K562 (cell line): ENCODE results near the gene CNKSR3. TPM values are rescaled to one million over a fixed set of nuclear protein-coding genes. Genes with fewer than 3 reads are reported as not detected.

Experiments used
- ATAC-seq: fragments of 200-7000 bp; cut with Tn5 transposase; 3 replicates; pipeline ENCODE4 v1.9.1; 2020; ENCODE audit warnings: moderate library complexity
- BruUV-seq: library from RNA; stranded (reverse); fragments of 400-500 nt; replicated peaks from 2 replicates; lab custom pipeline; 2021; lab: Mats Ljungman, UMichigan
- CTCF ChIA-PET: fragments of 300-600 bp; formaldehyde crosslinking; extraction: SDS; loops from one replicate; lab custom pipeline; 2021; ENCODE audit warnings: low intra/inter-chr PET ratio; lab: Yijun Ruan, JAX
- POLR2A ChIA-PET: fragments of 300-600, 350-650 bp; sonication (Branson Sonifier 250); formaldehyde crosslinking; extraction: SDS; loops from one replicate; lab custom pipeline; 2021; ENCODE audit warnings: antibody characterized with exemption, inconsistent platforms; lab: Yijun Ruan, JAX
- DNase-seq, 4 experiments: peaks; one replicate each; pipeline versions ENCODE4 v3.0.0 to v3.0.0-alpha.2; 2011 to 2018; ENCODE audit warnings: low spot score in 3 of 4, mixed read lengths in 3 of 4; ENCODE audit errors: extremely low read depth in 1 of 4
- FAIRE-seq: peaks from 2 replicates; lab custom pipeline; 2011; peaks lifted over from hg19 to GRCh38; lab: Jason Lieb, UNC
- H2AFZ ChIP-seq: 2 replicates; pipeline ENCODE4 v1.6.0; 2011; ENCODE audit warnings: low read depth, low read length, control low read depth, inconsistent platforms
- H3K27ac ChIP-seq: fragments of 200-600 bp; 3 replicates; pipeline ENCODE4 v1.8.0; 2011; ENCODE audit warnings: low read depth, mild to moderate bottlenecking, control low read depth, inconsistent platforms, low read length, moderate library complexity, mixed read lengths; ENCODE audit errors: extremely low read depth
- H3K27me3 ChIP-seq, 2 experiments: fragments of 300-600 bp in 1 of 2; 2 replicates in 1 of 2; 3 replicates in 1 of 2; pipeline versions ENCODE4 v1.6.0 to v1.8.0; 2011; ENCODE audit warnings: inconsistent platforms in 2 of 2, low read length in 2 of 2, mild to moderate bottlenecking in 1 of 2, mixed read lengths in 1 of 2, moderate library complexity in 1 of 2; ENCODE audit not compliant: control insufficient read depth in 2 of 2, insufficient read depth in 2 of 2
- H3K36me3 ChIP-seq: fragments of 300-600 bp; 3 replicates; pipeline ENCODE4 v1.8.0; 2011; ENCODE audit warnings: mild to moderate bottlenecking, low read length, inconsistent platforms; ENCODE audit not compliant: control insufficient read depth, insufficient read depth
- H3K4me1 ChIP-seq, 2 experiments: fragments of 200-600 bp in 1 of 2; replicated peaks in 1 of 2; 2 replicates in 1 of 2; 3 replicates in 1 of 2; pipeline versions ENCODE4 v1.5.1 to v1.8.0; 2011; ENCODE audit warnings: inconsistent platforms in 2 of 2, low read length in 2 of 2, mild to moderate bottlenecking in 1 of 2, mixed read lengths in 1 of 2, moderate library complexity in 1 of 2; ENCODE audit not compliant: control insufficient read depth in 2 of 2, insufficient read depth in 2 of 2
- H3K4me2 ChIP-seq: 2 replicates; pipeline ENCODE4 v1.6.1; 2011; ENCODE audit warnings: low read length, control low read depth, inconsistent platforms, mixed read lengths; ENCODE audit not compliant: insufficient read depth
- H3K4me3 ChIP-seq: fragments of 200-600 bp; sonication (generic), shearing (Covaris generic); 2 replicates; pipeline ENCODE4 v1.5.1; 2016; ENCODE audit warnings: control low read depth, inconsistent platforms
- H3K79me2 ChIP-seq: fragments of 200-600 bp; 3 replicates; pipeline ENCODE4 v1.8.0; 2011; ENCODE audit warnings: low read length, inconsistent platforms; ENCODE audit not compliant: control insufficient read depth, insufficient read depth
- H3K9ac ChIP-seq, 2 experiments: 2 replicates each; pipeline versions ENCODE4 v1.6.0 to v1.6.1; 2011; ENCODE audit warnings: low read depth in 2 of 2, low read length in 2 of 2, control low read depth in 1 of 2, inconsistent platforms in 1 of 2, mild to moderate bottlenecking in 1 of 2, mixed read lengths in 1 of 2; ENCODE audit not compliant: insufficient read depth in 1 of 2
- H3K9me1 ChIP-seq: one replicate; pipeline ENCODE4 v1.6.0; 2011; ENCODE audit warnings: inconsistent platforms, mild to moderate bottlenecking, low read length, moderate library complexity; ENCODE audit not compliant: control insufficient read depth, insufficient read depth
- H3K9me3 ChIP-seq: replicated peaks from 2 replicates; pipeline ENCODE4 v1.5.1; 2011; ENCODE audit warnings: low read depth, low read length, inconsistent platforms; ENCODE audit not compliant: control insufficient read depth, insufficient read depth
- H4K20me1 ChIP-seq: replicated peaks from 2 replicates; pipeline ENCODE4 v1.6.1; 2011; ENCODE audit warnings: low read length, inconsistent platforms, mixed read lengths; ENCODE audit not compliant: control insufficient read depth, insufficient read depth
- C11orf30 ChIP-seq: fragments of 450-650 bp; IDR thresholded peaks from 2 replicates; pipeline ENCODE4 v1.6.1; 2016; ENCODE audit warnings: low read depth, mild to moderate bottlenecking
- GATAD2B ChIP-seq: fragments of 450-650 bp; IDR thresholded peaks from 2 replicates; pipeline ENCODE4 v1.6.1; 2017; ENCODE audit warnings: mild to moderate bottlenecking, borderline replicate concordance
- L3MBTL2 ChIP-seq: fragments of 450-650 bp; IDR thresholded peaks from 2 replicates; pipeline ENCODE4 v1.6.1; 2016; ENCODE audit warnings: mild to moderate bottlenecking, moderate library complexity
- ZNF121 ChIP-seq: sonication (generic); formaldehyde crosslinking; conservative IDR thresholded peaks from 2 replicates; pipeline ENCODE4 v1.8.0; 2022; ENCODE audit warnings: missing genetic modification reagents
- ZNF408 ChIP-seq: fragments of 250-450 bp; sonication (Bioruptor Pico); IDR thresholded peaks from 2 replicates; pipeline ENCODE4 v1.4.0; 2020; ENCODE audit warnings: low read depth, mild to moderate bottlenecking, moderate library complexity
- WGBS: fragments of 100-300 bp; shearing (Covaris generic); methylation state at CpG from one replicate; pipeline ENCODE4 v1.1.6; 2016; ENCODE audit warnings: low coverage, mixed read lengths; ENCODE audit not compliant: insufficient coverage; ENCODE audit errors: missing lambda C conversion rate; 5-methylcytosine and 5-hydroxymethylcytosine counted together
- in situ Hi-C: fragments of 300-500 bp; cut with MboI; formaldehyde crosslinking; loops from 4 replicates; pipeline ENCODE4 v1.15.0; 2018; ENCODE audit warnings: inconsistent platforms, mixed read lengths
- intact Hi-C: fragments of 100-400 bp; cut with micrococcal nuclease; formaldehyde crosslinking; loops from 2 replicates; pipeline ENCODE4 v1.14.2; 2022
- polyA plus RNA-seq, 8 experiments: library from polyadenylated mRNA; depleted of rRNA in 4 of 8; stranded (reverse) in 5 of 8; unstranded in 3 of 8; fragments of >200 nt; fragmentation: Nextera tagmentation in 2 of 8; fragmentation: Illumina TruSeq in 1 of 8; extraction: Ambion mirVana in 2 of 8; extraction: Trizol in 1 of 8; gene quantifications; 2 replicates each; pipeline versions ENCODE4 v1.2.1 to v1.2.3, GENCODE V29; 2011 to 2014; ENCODE audit warnings: inconsistent platforms in 1 of 8, missing spikeins in 1 of 8
- total RNA-seq, 7 experiments: library from RNA; depleted of rRNA in 6 of 7; stranded (reverse); fragments of >200 nt in 6 of 7; fragmentation: Illumina TruSeq in 2 of 7; extraction: Trizol in 2 of 7; gene quantifications; 2 replicates each; pipeline versions ENCODE4 v1.2.1 to v1.2.3, GENCODE V29; 2011 to 2021; ENCODE audit warnings: low replicate concordance in 1 of 7

The CNKSR3 gene
- total and polyA plus RNA-seq, 9 of the 15 experiments (the other 6 are each of a cell fraction or from before 2014, with no cell fraction given): 4.5 to 29.6 (median 9.5) TPM

GRCh38 chr6:154388803-154389202, 121.7 kb downstream of the CNKSR3 start:
- FAIRE-seq (no peak), DNase-seq (no peak), ATAC-seq (no peak)
- Histone ChIP-seq H3K27ac (no peak overlapping the region), H3K79me2 (no peaks in the 10 kb centered on the region), H3K4me1 (no peaks in the 10 kb centered on the region; a peak in 1 of 5 replicates), H4K20me1 (no peaks in the 10 kb centered on the region), H3K9me1 (no peaks in the 10 kb centered on the region), H3K9ac (no peak overlapping the region), H3K4me3 (no peak overlapping the region), H3K9me3 (no peaks in the 10 kb centered on the region), H3K36me3 (no peaks in the 10 kb centered on the region), H2AFZ (no peak overlapping the region), H3K27me3 (peaks cover 0 to 12% of the 10 kb centered on the region in 2 experiments; a peak in 2 of 5 replicates), H3K4me2 (no peak overlapping the region)
- intact Hi-C loops (no loop called here), in situ Hi-C loops (no loop called here)
- BruUV-seq: no TSS peak
- 52% methylated on average over 3 of the region's 3 CpGs for WGBS
- ChIA-PET POLR2A (no interaction called here), CTCF (no interaction called here)
- TF ChIP-seq ZNF408 (CRISPR knock-in tag) (no peak), GATAD2B (no peak), C11orf30 (no peak)

- Histone ChIP-seq H2AFZ (no peak overlapping the region), H3K27ac (no peak overlapping the region), H4K20me1 (no peaks in the 10 kb centered on the region), H3K9me3 (no peaks in the 10 kb centered on the region), H3K79me2 (no peaks in the 10 kb centered on the region), H3K4me3 (no peak overlapping the region), H3K9me1 (no peaks in the 10 kb centered on the region), H3K4me1 (no peaks in the 10 kb centered on the region), H3K9ac (no peak overlapping the region), H3K36me3 (no peaks in the 10 kb centered on the region), H3K4me2 (no peak overlapping the region), H3K27me3 (peaks cover 0 to 12% of the 10 kb centered on the region in 2 experiments; a peak in 2 of 5 replicates)
- in situ Hi-C loops: no loop called here
- ATAC-seq (no peak), DNase-seq (no peak), FAIRE-seq (no peak)
- POLR2A ChIA-PET: interaction anchor here (0.5 to 0.8 kb wide), 2 partner anchors 21 to 805 kb away, joined by 3 read pairs; no protein-coding TSS in a partner anchor
- WGBS: 5% methylated on average over 5 of the region's 5 CpGs
- CTCF ChIA-PET: no interaction called here
- no TSS peak for BruUV-seq
- TF ChIP-seq ZNF121 (CRISPR knock-in tag) (peak; percentile 51; the same call in 1 of the 2 replicates), L3MBTL2 (no peak)
- intact Hi-C loops: no loop called here
Observed at GRCh38 chr6:154386848-154387717, 123.4 kb downstream of the CNKSR3 start.
